GM19239 (cell line): ENCODE measurements around the gene TRNP1.
"Not testable (repeated sequence)": the region's sequence is repeated elsewhere in the genome, so short reads cannot be mapped to it uniquely, and the experiment has no call there.

ENCODE experiments used
- DNase-seq: peaks from one replicate; pipeline ENCODE4 v3.0.0; 2011; ENCODE audit warnings: low spot score; ENCODE audit not compliant: insufficient read length
- FAIRE-seq: peaks from 2 replicates; lab custom pipeline; 2011; peaks lifted over from hg19 to GRCh38; lab: Jason Lieb, UNC

The TRNP1 gene

DNA sequence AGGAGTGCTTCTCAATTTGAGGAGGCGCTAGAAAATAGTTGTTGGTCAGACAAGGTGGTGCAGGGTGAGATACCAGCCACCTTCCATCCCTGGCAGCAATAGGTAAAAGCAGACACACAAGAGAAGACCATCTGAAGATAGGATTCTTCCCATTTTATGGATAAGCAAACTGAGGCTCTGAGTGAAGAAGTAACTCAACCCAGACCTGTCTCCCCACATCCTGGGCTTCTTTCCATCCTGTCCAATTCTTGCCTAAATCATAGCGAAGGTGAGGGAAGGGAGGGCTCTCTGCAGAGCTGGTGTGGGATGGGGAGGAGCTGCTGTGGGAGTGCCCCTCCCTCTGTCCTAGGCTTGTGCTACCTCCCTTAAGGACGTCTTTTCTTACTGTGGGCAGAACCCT is 21.9 kb upstream of the TRNP1 start:
- no peak for DNase-seq
- no peak for FAIRE-seq

DNA sequence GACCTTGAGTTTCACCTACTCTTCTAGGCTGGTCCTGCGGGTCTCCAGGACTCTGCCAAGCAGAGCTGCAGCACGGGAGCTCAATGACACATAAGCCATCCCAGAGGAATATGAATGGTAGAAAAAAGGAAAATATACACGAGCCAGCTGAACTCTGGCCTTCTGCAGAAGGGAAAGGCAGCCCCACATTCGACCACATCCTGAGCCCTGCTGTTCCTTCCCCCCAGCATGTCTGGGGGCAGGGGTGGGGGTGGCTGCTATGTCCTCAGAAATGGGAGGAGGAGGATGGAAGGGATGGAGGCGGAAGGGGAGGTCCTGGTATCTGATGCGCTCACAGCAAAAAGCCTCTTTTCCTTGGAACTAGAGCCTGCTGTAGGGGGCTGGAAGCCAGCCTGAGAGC is 21.1 kb upstream of the TRNP1 start:
- DNase-seq (no peak), FAIRE-seq (no peak)

DNA sequence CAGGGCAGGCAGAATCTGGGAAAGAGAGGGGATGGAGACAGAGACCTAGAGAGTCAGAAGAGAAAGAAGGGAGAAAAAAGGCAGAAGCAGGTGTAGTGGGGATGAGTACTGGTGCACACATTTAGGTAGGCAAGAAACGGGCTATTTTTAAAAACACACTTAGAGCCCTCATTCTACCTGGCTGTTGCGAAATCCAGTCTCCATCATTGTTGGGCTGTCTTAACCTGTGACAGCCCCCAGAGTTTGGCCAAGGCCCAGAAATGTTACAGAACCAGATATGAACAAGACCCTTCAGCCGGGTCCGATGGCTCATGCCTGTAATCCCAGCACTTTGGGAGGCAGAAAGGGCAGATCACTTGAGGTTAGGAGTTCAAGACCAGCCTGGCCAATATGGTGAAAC is 20.7 kb upstream of the TRNP1 start:
- FAIRE-seq (no peak), DNase-seq (no peak)

DNA sequence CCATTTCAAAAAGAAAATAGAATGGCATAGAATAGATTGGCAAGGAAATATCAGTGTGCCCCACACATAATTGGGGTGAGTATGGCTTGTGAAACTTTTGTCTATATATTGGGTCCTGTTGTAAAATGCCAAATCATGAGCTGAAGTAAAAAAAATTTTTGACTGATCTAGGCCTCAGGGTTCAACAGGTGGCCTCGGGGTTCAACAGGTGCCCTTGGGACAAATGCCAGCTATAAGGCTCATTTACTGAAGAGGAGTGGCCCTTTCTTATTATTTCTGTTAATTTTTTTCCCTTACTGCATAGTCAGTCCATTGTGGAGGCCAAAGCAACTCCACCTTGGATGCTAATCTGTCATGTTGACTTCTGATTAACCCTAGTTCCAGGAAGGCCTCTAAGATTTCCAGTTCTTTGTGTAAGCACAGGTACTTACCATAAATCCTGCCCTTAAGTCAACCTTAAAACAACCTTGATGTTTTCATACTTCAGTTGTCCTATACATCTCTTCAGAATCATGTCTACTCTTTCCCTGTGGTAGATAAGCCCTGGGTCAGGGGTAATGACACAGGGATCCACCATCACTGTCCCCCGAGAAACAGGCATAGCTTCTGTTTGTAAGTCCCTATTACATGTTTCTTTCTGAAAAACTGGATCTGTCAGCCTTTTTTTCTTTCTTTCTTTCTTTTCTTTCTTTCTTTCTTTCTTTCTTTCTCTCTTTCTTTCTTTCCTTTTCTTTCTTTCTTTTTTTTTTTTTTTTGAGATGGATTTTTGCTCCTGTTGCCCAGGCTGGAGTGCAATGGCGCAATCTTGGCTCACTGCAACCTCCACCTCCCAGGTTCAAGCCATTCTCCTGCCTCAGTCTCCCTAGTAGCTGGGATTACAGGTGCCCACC is 16.6 kb upstream of the TRNP1 start:
- no peak for FAIRE-seq
- no peak for DNase-seq

DNA sequence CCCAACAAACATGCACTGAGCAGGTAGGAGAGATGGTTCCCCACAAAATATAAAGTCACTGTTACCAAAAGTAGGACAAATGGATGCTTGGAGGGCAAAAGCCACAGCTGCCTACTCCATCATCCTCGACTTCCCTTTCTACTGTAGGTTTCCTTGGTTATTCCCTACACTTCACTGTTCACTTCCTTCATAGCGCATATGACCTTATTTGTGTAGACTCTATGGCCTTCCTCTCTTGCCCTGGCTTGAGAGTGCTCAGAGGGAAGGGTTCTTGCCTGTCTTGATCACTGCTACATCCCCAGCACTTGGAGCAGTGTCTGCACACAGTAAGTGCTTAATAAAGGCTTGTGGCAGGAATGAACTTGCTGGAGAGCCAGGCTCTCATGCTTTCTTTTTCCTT is 14.6 kb upstream of the TRNP1 start:
- no peak for DNase-seq
- FAIRE-seq = no peak

DNA sequence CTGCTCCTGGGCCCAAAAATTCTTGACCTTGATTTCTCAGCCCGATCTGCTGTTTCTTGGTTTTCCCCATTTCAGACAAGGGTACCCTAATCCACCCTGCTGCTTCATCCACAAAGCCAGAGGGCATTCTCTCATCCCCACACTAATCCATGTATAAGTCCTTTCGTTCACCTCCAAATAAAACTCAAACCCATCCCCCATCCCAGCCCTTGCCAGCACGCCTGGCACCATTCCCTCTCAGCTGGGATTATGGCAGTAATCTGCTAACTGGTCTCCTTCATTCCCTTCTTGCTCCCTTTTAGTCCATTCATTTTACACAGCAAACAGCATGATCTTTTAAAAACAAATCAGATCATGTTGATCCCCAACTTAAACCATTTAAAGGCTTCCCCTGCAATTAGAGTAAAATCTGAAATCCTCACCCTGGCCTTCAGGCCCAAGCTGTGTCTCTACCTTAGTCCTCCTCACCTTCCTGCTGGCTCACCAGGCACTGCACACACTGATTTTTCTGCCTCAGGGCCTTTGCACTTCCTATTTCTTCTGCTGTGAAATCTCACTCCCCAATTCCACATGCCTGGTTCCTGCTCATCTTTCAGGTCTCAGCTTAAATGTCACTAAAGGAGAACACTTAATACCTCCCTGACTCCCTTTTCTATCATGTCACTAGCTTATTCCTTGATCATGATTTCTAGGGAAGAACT is 12.2 kb upstream of the TRNP1 start:
- no peak for DNase-seq
- no peak for FAIRE-seq

DNA sequence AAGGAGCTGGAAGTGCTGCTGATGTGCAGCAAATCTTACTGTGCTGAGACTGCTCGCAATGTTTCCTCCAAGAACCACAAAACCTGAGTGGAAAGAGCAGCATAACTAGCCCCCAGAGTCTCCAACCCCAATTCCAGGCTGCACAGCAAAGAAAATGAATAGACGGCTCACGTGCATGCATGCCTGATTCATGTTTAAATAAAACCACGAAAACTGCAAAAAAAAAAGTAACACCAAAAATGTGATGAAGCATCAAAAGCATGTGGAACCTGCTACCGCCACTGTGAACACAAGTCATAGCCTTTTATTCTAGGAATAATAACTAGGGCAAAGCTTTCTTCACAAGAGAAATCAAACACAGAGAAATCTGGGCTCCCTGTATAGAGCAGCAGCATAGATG is 9.6 kb upstream of the TRNP1 start:
- FAIRE-seq (no peak), DNase-seq (no peak)

DNA sequence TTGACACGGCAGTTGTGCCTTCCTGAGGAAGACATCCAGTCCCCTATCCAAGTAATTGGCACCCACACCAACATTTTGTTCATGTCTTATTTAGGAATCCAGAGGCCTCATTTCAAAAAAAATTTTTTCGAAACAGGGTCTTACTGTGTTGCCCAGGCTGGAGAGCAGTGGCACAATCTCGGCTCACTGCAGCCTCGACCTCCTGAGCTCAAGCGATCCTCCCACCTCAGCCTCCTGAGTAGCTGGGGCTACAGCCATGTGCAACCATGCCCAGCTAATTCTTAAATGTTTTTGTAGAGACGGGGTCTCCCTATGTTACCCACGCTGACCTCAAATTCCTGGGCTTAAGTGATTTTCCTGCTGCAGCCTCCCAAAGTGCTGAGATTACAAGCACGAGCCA is 9.2 kb upstream of the TRNP1 start:
- FAIRE-seq = no peak
- no peak for DNase-seq

DNA sequence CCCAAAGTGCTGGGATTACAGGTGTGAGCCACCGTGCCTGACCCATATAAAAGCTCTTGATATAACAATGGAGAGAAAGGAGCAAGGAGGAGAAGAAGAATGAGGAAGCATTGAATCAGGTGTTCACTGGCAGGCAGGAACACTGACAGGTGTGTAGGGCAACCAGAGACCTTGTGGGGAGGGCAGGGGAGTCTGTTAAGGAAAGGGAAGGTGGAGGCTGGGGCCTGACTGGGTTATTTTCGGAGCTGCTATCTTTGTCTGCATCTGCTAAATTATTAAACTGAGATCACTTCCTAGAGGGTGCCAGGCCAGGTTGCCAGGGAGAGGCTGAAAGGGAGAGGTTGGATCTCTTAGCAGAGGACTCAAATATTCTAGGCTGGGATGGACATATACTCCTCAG is 6.8 kb upstream of the TRNP1 start:
- DNase-seq (no peak), FAIRE-seq (no peak)

DNA sequence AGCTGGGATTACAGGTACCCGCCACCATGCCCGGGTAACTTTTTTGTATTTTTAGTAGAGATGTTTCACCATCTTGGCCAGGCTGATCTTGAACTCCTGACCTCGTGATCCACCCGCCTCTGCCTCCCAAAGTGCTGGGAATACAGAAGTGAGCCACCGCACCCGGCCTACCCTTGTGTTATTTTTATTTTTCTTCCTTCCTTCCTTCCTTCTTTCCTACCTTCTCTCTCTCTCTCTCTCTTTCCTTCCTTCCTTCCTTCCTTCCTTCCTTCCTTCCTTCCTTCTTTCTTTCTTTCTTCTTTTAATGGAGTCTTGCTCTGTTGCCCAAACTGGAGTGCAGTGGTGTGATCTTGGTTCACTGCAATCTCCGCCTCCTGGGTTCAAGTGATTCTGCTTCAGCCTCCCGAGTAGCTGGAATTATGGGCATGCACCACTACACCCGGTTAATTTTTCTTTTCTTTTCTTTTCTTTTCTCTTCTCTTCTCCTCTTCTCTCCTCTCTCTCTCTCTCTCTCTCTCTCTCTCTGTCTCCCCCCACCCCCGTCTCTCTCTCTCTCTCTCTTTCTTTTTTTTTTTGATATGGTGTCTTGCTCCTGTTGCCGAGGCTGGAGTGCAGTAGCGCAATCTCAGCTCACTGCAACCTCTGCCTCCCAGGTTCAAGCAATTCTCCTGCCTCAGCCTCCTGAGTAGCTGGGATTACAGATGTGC is 3.9 kb upstream of the TRNP1 start:
- DNase-seq, FAIRE-seq: not testable (repeated sequence)

DNA sequence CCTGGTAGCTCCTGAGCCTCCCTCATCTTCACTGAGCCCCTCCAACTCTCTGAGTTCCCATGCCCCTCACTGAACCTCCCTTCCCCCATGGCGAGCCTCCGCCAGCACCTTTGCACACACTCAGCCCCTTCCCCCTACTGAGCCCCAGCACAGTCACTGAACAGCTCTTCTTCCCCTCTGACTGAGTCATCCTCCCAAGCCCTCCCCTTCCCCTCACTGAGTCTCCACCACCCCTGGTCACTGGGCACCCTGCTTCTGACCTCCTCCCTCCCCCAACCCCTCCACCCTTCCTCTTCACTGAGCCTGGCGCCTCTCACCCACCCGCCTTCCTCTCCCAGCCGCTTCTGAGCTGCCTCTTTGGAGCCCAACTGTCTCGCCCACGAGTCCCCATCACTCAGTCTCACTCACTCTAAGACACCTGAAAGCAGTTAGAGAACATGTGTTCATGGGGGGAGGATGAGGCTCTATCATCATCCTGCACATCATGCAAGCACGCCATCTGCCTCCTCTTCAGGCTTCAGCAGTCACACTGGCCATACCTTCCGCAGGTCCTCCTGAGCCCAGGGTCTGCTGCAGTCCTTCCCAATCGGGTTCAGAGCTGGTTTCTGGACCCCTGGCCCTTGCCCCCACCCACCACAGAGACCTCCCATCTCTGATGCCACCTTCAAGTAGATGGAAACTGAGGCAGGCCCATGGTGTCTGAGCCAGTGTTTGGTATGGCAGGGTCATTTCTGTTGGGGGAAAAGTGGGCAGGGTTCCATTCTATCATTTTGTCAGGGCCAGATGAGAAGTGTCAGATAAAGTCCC is 2.0 kb upstream of the TRNP1 start:
- FAIRE-seq (no peak), DNase-seq (no peak)

DNA sequence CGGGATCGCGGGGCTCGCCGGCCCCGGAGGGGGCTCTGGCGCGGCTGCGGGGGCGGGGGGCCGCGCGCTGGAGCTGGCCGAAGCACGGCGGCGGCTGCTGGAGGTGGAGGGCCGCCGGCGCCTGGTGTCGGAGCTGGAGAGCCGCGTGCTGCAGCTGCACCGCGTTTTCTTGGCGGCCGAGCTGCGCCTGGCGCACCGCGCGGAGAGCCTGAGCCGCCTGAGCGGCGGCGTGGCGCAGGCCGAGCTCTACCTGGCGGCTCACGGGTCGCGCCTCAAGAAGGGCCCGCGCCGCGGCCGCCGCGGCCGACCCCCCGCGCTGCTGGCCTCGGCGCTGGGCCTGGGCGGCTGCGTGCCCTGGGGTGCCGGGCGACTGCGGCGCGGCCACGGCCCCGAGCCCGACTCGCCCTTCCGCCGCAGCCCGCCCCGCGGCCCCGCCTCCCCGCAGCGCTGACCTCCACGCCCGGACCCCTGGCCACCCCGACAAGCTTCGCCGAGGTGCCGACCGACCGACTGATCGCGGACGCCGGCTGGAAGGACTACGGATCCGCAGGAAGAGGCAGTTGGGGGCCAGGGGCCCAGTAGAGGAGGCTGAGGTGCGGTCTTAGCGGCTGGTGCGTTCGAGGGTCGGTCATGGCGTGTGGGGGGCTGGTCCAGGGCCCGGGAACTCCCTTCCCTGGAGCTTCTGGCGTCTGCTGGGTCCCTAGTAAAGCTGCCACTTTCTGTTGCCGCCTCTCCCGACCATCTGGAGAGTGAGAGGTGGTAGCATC is 711 bp downstream of the TRNP1 start:
- FAIRE-seq = no peak
- DNase-seq = no peak

DNA sequence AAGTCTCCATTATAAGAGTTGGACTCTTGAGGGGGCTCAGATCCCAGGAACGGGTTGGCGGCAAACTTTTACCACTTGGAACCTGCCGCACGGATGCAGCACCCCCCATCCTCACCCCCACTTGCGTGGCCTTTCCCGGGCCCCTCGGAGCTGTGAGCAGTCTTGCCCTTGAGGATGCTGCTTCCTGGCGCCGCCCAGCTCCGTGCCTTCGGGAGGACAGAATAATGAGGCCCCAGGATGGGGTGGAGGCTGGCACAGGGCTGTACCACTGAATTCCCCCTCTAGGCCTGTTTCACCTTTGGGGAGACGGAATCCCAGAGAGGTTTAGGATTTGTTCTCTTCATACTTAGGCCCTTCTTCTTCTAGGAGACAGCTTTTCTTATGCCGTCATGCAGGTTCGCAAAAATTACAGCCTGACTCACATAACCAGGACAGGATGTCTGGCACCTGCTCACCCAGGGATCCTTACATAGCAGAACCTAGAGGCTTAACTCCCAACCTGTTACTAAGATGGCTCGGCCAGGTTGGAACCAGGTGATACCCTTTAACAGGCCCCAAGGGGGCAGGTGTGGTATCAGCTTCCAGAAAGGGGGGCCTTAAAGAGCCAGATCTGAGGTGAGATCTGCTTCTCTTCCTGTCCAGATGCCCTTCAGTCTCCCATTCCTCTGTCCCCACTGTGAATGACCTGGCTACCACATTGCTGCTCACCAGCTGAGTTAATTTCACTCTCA is 1.5 kb downstream of the TRNP1 start:
- FAIRE-seq (no peak), DNase-seq (no peak)

DNA sequence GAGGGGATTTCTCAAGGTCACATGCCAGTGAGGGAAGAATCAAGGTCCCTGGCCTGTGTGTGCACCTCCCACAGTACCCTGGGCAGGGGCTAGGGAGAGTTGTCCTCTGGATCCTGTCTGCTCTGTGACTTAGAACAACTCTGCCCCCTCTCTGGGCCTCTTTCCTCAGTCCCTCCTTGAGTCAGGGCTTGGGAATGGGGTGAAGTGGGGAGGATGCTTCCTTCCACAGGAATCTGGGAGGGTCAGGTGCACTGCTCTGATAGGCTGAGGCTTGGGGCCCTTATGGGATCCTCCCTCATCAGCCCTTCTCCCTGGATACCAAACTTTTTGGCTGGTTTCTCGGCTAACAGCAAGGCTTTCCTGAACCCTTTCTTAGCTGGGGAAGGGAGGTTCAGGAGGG is 2.5 kb downstream of the TRNP1 start:
- FAIRE-seq = no peak

DNA sequence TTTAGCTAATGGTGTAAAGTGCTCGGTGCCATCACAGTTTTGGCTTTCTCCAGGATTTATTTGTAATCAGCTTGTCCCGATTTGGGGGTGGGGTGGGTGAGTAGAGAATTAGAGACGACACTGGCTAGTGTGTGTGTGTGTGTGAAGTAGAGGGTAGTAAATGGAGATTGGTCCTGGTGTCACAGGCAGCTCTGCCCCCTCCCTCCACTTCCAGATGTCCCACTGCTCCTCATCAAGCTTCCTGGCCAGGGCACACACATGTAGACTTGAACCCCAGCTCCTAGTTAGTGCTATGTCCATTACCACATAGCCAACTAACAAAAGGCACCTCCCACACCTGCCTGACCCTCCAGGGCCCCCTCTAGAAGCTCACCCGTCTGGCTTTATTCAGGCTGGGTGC is 3.2 kb downstream of the TRNP1 start:
- FAIRE-seq (no peak), DNase-seq (no peak)

More for the DNA sequence above, 2.5 kb downstream of the TRNP1 start:
- no peak for DNase-seq

DNA sequence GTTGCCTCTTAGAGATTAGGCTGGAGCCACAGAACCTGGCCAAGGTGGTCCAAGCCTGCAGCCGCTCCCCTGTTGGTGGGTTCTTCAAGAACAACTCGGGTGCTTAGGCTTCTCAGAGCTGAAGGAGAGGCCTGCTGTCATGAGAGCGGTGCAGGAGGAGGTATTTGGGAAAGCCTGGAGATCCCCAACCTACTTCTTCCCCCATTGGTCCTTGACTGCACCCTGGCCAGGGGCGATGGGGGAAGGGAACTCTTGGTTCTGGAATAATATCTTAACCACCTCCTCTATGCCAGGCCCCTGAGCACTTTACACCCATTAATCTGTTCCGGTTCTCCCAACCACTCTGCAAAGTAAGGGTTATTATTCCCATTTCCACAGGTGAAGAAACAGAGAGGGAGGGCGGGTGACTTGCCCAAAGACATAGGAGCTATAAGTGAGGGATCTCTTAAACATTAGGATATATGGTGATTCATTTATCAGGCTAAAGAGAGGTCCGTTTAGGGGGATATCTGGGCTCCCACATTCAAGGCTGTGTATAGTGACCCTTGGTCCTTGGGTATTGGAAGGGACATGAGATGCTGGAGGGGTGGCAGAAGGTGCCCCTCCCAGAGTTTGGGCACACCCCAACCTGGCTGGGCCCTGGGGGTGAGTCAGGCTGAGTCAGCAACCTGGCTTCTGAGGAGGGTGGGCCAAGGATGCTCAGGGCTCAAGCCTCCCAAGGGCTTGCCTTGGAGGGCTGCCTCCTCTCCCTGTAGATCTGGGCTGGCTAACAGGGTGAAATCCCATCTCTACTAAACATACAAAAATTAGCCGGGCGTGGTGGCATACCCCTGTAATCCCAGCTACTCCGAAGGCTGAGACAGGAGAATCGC is 5.2 kb downstream of the TRNP1 start:
- DNase-seq (no peak), FAIRE-seq (no peak)

DNA sequence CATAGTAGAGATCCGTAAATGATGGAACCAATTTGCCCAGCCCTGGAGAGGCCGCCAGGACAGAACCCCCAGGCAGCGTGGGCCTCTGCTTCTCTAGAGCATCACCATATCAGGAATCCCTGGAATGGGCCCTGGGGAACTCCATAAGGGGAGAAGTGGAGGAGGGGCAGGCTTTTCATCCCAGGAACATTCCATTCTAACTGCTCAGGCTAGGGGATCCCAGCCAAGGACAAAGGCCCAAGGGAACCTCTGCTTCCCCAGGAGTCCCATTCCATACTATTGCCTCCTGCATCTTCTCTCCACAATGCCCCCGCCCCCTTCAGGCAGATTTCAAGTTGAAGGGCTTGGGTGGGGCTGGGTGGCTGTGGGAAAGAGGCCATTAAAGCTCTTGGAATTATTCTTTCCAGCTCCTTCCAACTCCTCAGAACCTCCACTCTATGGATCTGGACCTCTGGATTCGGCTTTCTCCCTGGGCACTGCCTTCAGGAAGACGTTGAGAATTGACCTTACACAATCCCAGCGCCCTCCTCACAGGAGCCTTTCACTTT is 6.0 kb downstream of the TRNP1 start:
- DNase-seq (no peak), FAIRE-seq (no peak)
